GM10248 (cell line): Measurements from ENCODE around the gene ANKRD63.

ENCODE experiments used
- CTCF ChIA-PET: fragments of 300-600 bp; sonication (Branson Sonifier 250); formaldehyde crosslinking; extraction: SDS; loops from one replicate; lab custom pipeline; 2021; ENCODE audit warnings: antibody characterized with exemption; lab: Yijun Ruan, JAX
- POLR2A ChIA-PET: fragments of 350-650 bp; sonication (Branson Sonifier 250); formaldehyde crosslinking; extraction: SDS; loops from one replicate; lab custom pipeline; 2020; ENCODE audit warnings: antibody characterized with exemption; lab: Yijun Ruan, JAX
- DNase-seq: peaks from one replicate; pipeline ENCODE4 v3.0.0; 2012; ENCODE audit errors: extremely low spot score
- CTCF ChIP-seq: IDR thresholded peaks from 2 replicates; pipeline ENCODE4 v1.5.1; 2012; ENCODE audit warnings: mild to moderate bottlenecking, low read depth; ENCODE audit errors: extremely low read depth, missing control alignments, control extremely low read depth

Gene ANKRD63

GRCh38 chr15:40280260-40281056, 2.4 kb downstream of the ANKRD63 start:
- ChIA-PET POLR2A (no interaction called here), CTCF (interaction anchor here (0.7 to 20.1 kb wide), 15 partner anchors 9 to 235 kb away, joined by 3 to 525 read pairs (median 6); partner anchors contain the start of genes CCDC9B, INAFM2 and PLCB2)
- TF ChIP-seq CTCF = no peak
- no peak for DNase-seq

GRCh38 chr15:40279437-40280141, 3.3 kb downstream of the ANKRD63 start:
- ChIA-PET POLR2A (no interaction called here), CTCF (interaction anchor here (0.6 to 20.1 kb wide), 60 partner anchors 10 to 497 kb away, joined by 3 to 525 read pairs (median 4); partner anchors contain the start of genes CCDC9B, FSIP1, INAFM2 and IVD)
- TF ChIP-seq CTCF = peak; percentile 96

GRCh38 chr15:40278026-40278425, 4.8 kb downstream of the ANKRD63 start:
- CTCF ChIA-PET = interaction anchor here (1.2 to 20.1 kb wide), 14 partner anchors 12 to 489 kb away, joined by 3 to 525 read pairs (median 12); partner anchors contain the start of genes CCDC9B, INAFM2, PAK6 and PLCB2
- TF ChIP-seq CTCF = no peak
- POLR2A ChIA-PET = no interaction called here
- DNase-seq = no peak

More at GRCh38 chr15:40279437-40280141, 3.3 kb downstream of the ANKRD63 start:
- peak; percentile 82 for DNase-seq

- no peak for DNase-seq
- no peak for TF ChIP-seq CTCF
- CTCF ChIA-PET = interaction anchor here (2.0 to 20.1 kb wide), 8 partner anchors 11 to 231 kb away, joined by 10 to 525 read pairs (median 187); partner anchors contain the start of genes ANKRD63, CCDC9B, INAFM2 and PLCB2
- POLR2A ChIA-PET = no interaction called here
Observed at GRCh38 chr15:40277471-40277870, 5.4 kb downstream of the ANKRD63 start.

- ChIA-PET POLR2A (no interaction called here), CTCF (interaction anchor here (1.0 to 20.1 kb wide), 8 partner anchors 11 to 231 kb away, joined by 3 to 525 read pairs (median 187); partner anchors contain the start of genes ANKRD63, CCDC9B, INAFM2 and PLCB2)
- TF ChIP-seq CTCF = no peak
- DNase-seq = no peak
Observed at GRCh38 chr15:40276927-40277326, 5.9 kb downstream of the ANKRD63 start.

- ChIA-PET POLR2A (no interaction called here), CTCF (interaction anchor here (0.9 to 20.1 kb wide), 17 partner anchors 12 to 488 kb away, joined by 3 to 525 read pairs (median 22); partner anchors contain the start of genes ANKRD63, CCDC9B, DISP2 and INAFM2)
- DNase-seq = no peak
- TF ChIP-seq CTCF = no peak
Observed at GRCh38 chr15:40275954-40276353, 6.9 kb downstream of the ANKRD63 start.
